Fibroblast of the conjunctiva (primary cell): Measurements from ENCODE around the gene SLC31A2.

Source experiments
- DNase-seq: peaks from one replicate; pipeline ENCODE4 v3.0.0-alpha.2; 2010; ENCODE audit warnings: low read depth

SLC31A2 gene

DNA sequence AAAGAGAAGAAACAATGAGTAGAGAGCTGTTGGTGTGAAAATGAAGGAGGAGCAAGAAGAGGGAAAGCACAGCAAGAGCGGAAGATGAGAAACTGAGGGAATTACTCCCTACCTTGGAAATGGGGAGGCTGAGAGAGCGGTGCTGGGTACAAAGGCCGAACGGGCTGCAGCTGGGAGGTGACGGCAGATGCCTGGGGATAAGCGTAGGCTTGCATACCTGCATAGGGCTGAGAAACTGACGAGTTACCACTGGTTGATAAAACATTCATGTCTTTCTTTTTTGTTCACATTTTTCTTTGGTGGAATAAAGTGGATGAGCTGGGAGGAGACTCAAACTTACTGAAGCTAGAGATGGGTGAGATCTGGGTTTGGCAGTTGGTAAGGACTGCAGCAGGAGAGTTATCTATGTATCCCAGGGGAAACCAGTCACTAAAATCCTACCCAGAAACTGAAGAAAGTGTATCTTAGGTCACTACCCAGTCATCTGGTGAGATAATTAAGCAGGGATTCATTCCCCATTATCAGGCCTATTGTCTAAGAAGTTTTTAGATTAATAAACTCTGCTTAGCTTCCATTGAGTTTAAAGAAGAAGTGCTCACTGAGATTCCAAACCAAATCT lies 35.4 kb downstream of the SLC31A2 start:
- no peak for DNase-seq

DNA sequence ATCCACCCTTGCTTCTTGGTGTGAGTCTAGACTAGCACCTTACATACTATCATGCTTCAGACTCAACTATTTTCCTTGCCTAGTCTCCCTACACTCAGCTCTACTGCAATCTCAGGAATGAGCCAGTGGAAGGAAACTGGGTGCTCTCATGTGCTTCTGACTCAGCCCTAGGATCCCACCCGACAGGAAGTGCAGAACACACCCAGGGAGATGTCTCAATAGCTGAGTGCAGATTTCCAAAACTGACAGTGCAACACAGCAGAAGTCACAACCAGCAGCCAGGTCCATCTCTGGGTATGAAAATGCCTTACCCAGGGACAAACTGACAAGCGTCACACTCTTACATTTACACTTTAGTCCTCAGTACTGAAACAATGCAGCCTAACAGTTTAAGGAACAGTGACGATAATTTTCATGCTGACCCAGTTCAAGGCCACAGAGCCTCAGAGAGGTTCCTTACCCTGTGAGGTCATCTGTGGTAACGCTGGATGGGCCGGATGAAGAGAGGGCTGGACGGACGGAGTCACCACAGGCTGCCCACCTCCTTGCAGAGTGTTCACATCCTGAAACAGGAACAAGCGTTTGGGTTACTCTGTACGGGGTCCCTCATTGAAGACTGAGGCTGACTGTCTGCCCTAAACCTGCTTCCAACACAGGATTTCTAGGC lies 37.3 kb downstream of the SLC31A2 start:
- peak; percentile 75 for DNase-seq

DNA sequence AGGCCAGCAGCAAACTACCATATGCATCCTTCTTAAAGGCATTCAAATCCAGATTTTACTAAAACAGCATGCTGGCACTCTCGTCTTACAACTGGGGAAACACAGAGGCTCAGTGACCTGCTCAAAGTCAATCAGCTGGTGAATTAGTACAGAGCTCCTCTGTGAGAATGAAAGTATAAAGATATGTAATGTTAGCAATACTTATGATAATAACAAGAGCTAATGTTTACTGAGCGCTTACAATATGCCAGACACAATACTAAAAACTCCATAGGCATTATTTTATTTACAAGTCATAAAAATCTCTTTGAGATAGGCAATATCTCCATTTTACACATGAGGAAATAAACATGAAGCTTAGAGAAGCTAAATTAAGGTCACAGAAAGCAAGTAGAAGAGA lies 41.6 kb downstream of the SLC31A2 start:
- no peak for DNase-seq

DNA sequence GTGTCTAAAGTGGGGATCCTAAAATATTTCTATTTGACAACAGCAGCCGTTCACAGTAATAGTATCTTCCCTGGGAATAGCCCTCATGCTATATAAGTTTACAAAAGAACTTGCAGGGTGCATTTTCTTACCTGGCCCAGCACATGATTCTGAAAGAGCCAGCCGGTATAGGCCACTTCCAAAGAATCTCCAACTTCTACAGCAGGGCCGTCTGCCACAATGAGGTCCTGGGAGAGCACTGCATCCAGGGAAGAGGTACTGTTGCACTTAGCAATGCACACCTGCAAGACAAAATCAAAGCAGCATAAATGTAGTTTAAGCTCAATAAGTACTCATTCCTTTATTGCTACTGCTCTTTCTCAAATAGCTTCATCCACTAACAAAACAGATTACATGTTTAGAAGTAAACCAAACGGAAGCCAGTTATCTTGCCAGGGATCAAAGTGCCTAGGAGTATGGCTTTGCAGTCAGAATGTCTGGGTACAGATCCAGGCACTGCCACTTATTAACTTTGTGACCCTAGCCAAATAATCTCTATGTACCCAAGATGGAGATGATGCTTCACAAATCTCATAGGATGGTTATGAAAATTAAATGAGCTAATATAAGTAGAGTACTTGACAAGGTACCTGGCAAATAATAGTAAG lies 49.0 kb downstream of the SLC31A2 start:
- no peak for DNase-seq

DNA sequence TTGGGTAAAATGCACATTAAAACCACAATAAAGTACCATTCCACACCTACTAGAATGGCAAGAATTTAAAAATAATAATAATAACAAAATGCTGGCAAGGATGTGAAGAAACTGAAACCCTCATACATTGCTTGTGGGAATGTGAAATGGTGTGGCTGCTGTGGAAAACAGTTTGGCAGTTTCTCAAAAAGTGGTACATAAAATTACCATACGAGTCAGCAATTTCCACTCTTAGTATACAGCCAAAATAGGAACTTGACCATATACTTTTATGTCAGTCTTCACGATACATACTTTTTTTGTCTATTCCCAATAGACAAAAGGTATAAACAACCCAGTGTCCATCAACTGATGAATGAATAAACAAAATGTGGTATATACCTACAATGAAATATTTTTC lies 54.6 kb downstream of the SLC31A2 start:
- no peak for DNase-seq

DNA sequence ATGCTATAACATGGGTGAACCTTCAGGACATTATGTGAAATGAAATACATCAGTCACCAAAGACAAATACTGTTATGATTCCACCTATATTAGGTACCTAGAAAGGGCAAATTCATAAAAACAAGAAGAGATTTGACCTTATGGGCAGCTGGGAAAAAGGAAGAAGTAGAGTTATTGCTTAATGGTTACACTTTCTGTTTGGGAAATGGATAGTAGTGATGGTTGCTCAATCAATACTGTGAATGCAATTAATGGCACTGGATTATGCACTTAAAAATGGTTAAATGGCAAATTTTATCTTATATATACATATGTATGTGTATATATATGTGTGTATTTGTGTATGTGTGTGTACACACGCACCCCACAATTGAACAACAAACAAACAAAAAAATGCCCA lies 55.1 kb downstream of the SLC31A2 start:
- no peak for DNase-seq

DNA sequence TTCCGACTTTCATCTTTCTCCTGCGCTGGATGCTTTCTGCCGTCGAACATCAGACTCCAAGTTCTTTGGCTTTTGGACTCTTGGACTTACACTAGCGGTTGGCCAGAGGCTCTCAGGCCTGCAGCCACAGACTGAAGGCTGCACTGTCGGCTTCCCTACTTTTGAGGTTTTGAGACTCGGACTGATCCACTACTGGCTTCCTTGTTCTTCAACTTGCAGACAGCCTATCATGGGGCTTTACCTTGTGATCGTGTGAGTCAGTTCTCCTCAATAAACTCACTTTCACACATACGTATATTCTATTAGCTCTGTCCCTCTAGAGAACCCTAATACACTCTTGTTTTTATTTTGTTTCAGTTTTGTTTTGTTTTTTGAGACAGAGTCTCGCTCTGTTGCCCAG lies 60.0 kb downstream of the SLC31A2 start:
- DNase-seq: no peak
